ENCODE results near the gene ELFN1.

ELFN1 gene

GRCh38 chr7:1714583-1715330 lies 44.7 kb downstream of the ELFN1 start:
- TF ChIP-seq GATA2 (IDR thresholded peaks at IDR 0.05; ENCODE audit: low read depth, low read length): no peak
- TF ChIP-seq GATA3 (IDR thresholded peaks at IDR 0.05; ENCODE audit: low read depth, low read length): no peak

- TF ChIP-seq GATA2 (IDR thresholded peaks at IDR 0.05; ENCODE audit: low read depth, low read length): no peak
- TF ChIP-seq GATA3 (IDR thresholded peaks at IDR 0.05; ENCODE audit: low read depth, low read length): no peak
These were observed 45.2 kb downstream of the ELFN1 start for GRCh38 chr7:1715331-1715625.

GRCh38 chr7:1715671-1716074 lies 45.6 kb downstream of the ELFN1 start:
- TF ChIP-seq GATA2 (IDR thresholded peaks at IDR 0.05; ENCODE audit: low read depth, low read length) (no peak), GATA3 (IDR thresholded peaks at IDR 0.05; ENCODE audit: low read depth, low read length) (no peak)

- TF ChIP-seq GATA2 (IDR thresholded peaks at IDR 0.05; ENCODE audit: low read depth, low read length) (no peak), GATA3 (IDR thresholded peaks at IDR 0.05; ENCODE audit: low read depth, low read length) (no peak)
These were observed 46.4 kb downstream of the ELFN1 start for GRCh38 chr7:1716263-1717094.

- peak; percentile 89 for TF ChIP-seq GATA2 (IDR thresholded peaks at IDR 0.05; ENCODE audit: low read depth, low read length)
- no peak for TF ChIP-seq GATA3 (IDR thresholded peaks at IDR 0.05; ENCODE audit: low read depth, low read length)
These were observed 47.0 kb downstream of the ELFN1 start for GRCh38 chr7:1717095-1717483.

GRCh38 chr7:1717903-1718676 lies 48.0 kb downstream of the ELFN1 start:
- TF ChIP-seq GATA2 (IDR thresholded peaks at IDR 0.05; ENCODE audit: low read depth, low read length): no peak
- TF ChIP-seq GATA3 (IDR thresholded peaks at IDR 0.05; ENCODE audit: low read depth, low read length): no peak

- TF ChIP-seq GATA3 (IDR thresholded peaks at IDR 0.05; ENCODE audit: low read depth, low read length) (no peak), GATA2 (IDR thresholded peaks at IDR 0.05; ENCODE audit: low read depth, low read length) (no peak)
These were observed 49.8 kb downstream of the ELFN1 start for GRCh38 chr7:1719913-1720312.

GRCh38 chr7:1720326-1720725 lies 50.2 kb downstream of the ELFN1 start:
- TF ChIP-seq GATA2 (IDR thresholded peaks at IDR 0.05; ENCODE audit: low read depth, low read length): no peak

- TF ChIP-seq GATA2 (IDR thresholded peaks at IDR 0.05; ENCODE audit: low read depth, low read length): no peak
- no peak for TF ChIP-seq GATA3 (IDR thresholded peaks at IDR 0.05; ENCODE audit: low read depth, low read length)
These were observed 51.1 kb downstream of the ELFN1 start for GRCh38 chr7:1721047-1721690.

GRCh38 chr7:1723254-1723653 lies 53.2 kb downstream of the ELFN1 start:
- TF ChIP-seq GATA2 (IDR thresholded peaks at IDR 0.05; ENCODE audit: low read depth, low read length) (no peak), GATA3 (IDR thresholded peaks at IDR 0.05; ENCODE audit: low read depth, low read length) (no peak)

- TF ChIP-seq GATA3 (IDR thresholded peaks at IDR 0.05; ENCODE audit: low read depth, low read length) (no peak), GATA2 (IDR thresholded peaks at IDR 0.05; ENCODE audit: low read depth, low read length) (no peak)
These were observed 54.2 kb downstream of the ELFN1 start for GRCh38 chr7:1724118-1724910.

- TF ChIP-seq GATA3 (IDR thresholded peaks at IDR 0.05; ENCODE audit: low read depth, low read length) (no peak), GATA2 (IDR thresholded peaks at IDR 0.05; ENCODE audit: low read depth, low read length) (no peak)
These were observed 55.2 kb downstream of the ELFN1 start for GRCh38 chr7:1725199-1725690.

Measured in SH-SY5Y (cell line).